Suprapubic skin (tissue), 4 donors: ENCODE measurements around the gene SLC22A31.

ENCODE experiments used
- CTCF ChIP-seq, 2 donors: fragments of 200-600 bp in 1 of 2; fragments of 450-650 bp in 1 of 2; sonication (generic) in 1 of 2; IDR thresholded peaks; one replicate each; pipeline ENCODE4 v1.5.1; 2016 to 2019; ENCODE audit warnings: antibody characterized with exemption in 2 of 2, mild to moderate bottlenecking in 1 of 2, moderate library complexity in 1 of 2
- EP300 ChIP-seq: sonication (generic); formaldehyde crosslinking; IDR thresholded peaks from one replicate; pipeline ENCODE4 v1.6.1; 2017; ENCODE audit warnings: antibody characterized with exemption
- POLR2AphosphoS5 ChIP-seq, 3 donors: sonication (generic); formaldehyde crosslinking; IDR thresholded peaks; one replicate each; pipeline ENCODE4 v1.6.1; 2017; ENCODE audit warnings: antibody characterized with exemption in 3 of 3

- TF ChIP-seq CTCF (IDR thresholded peaks at IDR 0.05) (no peak), POLR2AphosphoS5 (IDR thresholded peaks at IDR 0.05) (no peak), EP300 (no peak)
Observed at GRCh38 chr16:89191901-89192185, 8.5 kb downstream of the SLC22A31 start.
